Right atrium auricular region (tissue), 2 donors: ENCODE measurements around the gene BEGAIN. TPM values are rescaled to one million over a fixed set of nuclear protein-coding genes. Genes with fewer than 3 reads are reported as not detected.

Experiments used
- DNase-seq: peaks from one replicate; pipeline ENCODE4 v3.0.0-alpha.2; 2019; ENCODE audit warnings: low spot score
- H3K27ac ChIP-seq, 2 donors: fragments of 200-600 bp; sonication (generic); 1 replicate in 1 of 2; 2 replicates in 1 of 2; pipeline ENCODE4 v1.5.1; 2016 to 2019
- H3K27me3 ChIP-seq, 2 donors: fragments of 200-600 bp; sonication (generic); one replicate each; pipeline versions ENCODE4 v1.5.1 to v1.6.0; 2017 to 2019
- H3K36me3 ChIP-seq: fragments of 200-600 bp; sonication (generic); one replicate; pipeline ENCODE4 v1.5.1; 2016
- H3K4me1 ChIP-seq, 2 donors: fragments of 200-600 bp; sonication (generic); one replicate each; pipeline versions ENCODE4 v1.5.1 to v1.6.0; 2017 to 2019
- H3K4me3 ChIP-seq, 2 donors: fragments of 200-600 bp; sonication (generic); 1 replicate in 1 of 2; 2 replicates in 1 of 2; pipeline ENCODE4 v1.5.1; 2017 to 2019; ENCODE audit warnings: mild to moderate bottlenecking in 1 of 2, moderate library complexity in 1 of 2
- H3K9me3 ChIP-seq, 2 donors: fragments of 200-600 bp; sonication (generic); one replicate each; pipeline ENCODE4 v1.5.1; 2019
- total RNA-seq, 2 donors: library from RNA; depleted of rRNA; stranded (reverse); fragments of >200 nt; gene quantifications; one replicate each; pipeline ENCODE4 v1.1.0, GENCODE V29; 2016
- TF ChIP-seq, protein P1 (sequence below), 2 donors: fragments of 200-600 bp; sonication (generic); IDR thresholded peaks; one replicate each; pipeline ENCODE4 v1.5.1; 2019; ENCODE audit warnings: antibody characterized with exemption in 2 of 2

BEGAIN gene
- total RNA-seq, 2 donors from 2014 or later = 0.93 to 5.7 TPM

GRCh38 chr14:100576091-100577085, 10.8 kb downstream of the BEGAIN start:
- no peak overlapping the region for H3K27ac ChIP-seq
- no peak for DNase-seq
- H3K4me3 ChIP-seq = no peak overlapping the region
- H3K36me3 ChIP-seq = no peaks in the 10 kb centered on the region
- H3K27me3 ChIP-seq = peaks cover 0 to 7% of the 10 kb centered on the region in 2 donors
- no peaks in the 10 kb centered on the region for H3K4me1 ChIP-seq
- TF ChIP-seq, protein P1, sequence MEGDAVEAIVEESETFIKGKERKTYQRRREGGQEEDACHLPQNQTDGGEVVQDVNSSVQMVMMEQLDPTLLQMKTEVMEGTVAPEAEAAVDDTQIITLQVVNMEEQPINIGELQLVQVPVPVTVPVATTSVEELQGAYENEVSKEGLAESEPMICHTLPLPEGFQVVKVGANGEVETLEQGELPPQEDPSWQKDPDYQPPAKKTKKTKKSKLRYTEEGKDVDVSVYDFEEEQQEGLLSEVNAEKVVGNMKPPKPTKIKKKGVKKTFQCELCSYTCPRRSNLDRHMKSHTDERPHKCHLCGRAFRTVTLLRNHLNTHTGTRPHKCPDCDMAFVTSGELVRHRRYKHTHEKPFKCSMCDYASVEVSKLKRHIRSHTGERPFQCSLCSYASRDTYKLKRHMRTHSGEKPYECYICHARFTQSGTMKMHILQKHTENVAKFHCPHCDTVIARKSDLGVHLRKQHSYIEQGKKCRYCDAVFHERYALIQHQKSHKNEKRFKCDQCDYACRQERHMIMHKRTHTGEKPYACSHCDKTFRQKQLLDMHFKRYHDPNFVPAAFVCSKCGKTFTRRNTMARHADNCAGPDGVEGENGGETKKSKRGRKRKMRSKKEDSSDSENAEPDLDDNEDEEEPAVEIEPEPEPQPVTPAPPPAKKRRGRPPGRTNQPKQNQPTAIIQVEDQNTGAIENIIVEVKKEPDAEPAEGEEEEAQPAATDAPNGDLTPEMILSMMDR (IDR thresholded peaks at IDR 0.05) = no peak
- no peaks in the 10 kb centered on the region for H3K9me3 ChIP-seq

GRCh38 chr14:100575266-100575995, 11.8 kb downstream of the BEGAIN start:
- Histone ChIP-seq H3K9me3 (no peaks in the 10 kb centered on the region), H3K36me3 (no peaks in the 10 kb centered on the region), H3K27me3 (peaks cover 0 to 7% of the 10 kb centered on the region in 2 donors), H3K27ac (no peak overlapping the region), H3K4me3 (no peak overlapping the region), H3K4me1 (no peaks in the 10 kb centered on the region)
- DNase-seq = no peak
- TF ChIP-seq, protein P1 (IDR thresholded peaks at IDR 0.05) = no peak

- DNase-seq = no peak
Observed at GRCh38 chr14:100574642-100575031, 12.6 kb downstream of the BEGAIN start.

DNA sequence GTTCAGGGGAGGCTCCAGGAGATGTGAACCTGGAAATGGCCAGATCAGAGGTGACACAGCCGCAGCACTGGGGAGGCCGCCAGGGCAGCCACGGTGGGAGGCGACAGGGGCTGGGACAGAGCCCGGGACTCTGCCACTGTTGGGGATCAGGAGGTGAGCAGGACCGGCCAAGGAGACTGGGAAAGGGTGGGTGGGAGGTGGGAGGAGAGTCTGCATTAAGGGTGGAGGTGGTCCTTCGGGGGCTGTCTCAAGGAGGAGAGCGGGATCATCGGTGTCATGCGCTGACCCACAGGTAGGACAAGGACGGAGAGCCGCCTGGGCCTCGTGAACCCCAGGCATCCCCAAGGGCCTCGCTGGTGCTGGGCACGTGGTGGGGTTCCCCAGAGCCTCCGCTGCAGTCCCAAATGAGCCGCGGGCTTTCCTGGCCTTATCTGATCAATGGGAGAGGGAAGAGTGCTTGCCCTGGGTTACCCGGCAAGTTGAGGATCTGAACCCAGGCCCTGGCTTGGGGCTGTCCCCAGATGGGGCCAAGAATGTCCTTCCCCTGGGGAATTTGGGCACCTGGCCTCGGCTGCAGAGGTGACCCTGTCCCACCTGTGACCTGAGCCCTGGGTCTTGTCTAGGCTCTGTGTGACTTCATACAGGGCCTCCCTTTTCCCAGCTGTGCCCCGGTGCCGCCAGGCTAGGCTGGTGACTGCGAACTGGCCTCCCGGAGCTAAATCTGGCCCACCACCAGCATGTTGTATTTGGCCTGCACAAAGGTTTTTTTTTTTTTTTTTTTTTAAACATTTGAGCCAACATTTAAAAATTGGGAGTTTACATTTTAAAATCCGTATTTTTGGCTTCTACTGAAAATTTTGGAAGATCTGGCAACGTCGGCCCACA, 13.2 kb downstream of the BEGAIN start:
- H3K36me3 ChIP-seq = no peaks in the 10 kb centered on the region
- no peaks in the 10 kb centered on the region for H3K9me3 ChIP-seq
- no peak overlapping the region for H3K4me3 ChIP-seq
- H3K27me3 ChIP-seq = peaks cover 0 to 7% of the 10 kb centered on the region in 2 donors
- H3K27ac ChIP-seq = no peak overlapping the region
- TF ChIP-seq, protein P1 (IDR thresholded peaks at IDR 0.05) = no peak
- DNase-seq = no peak
- peaks cover 0 to 5% of the 10 kb centered on the region in 2 donors for H3K4me1 ChIP-seq

More at GRCh38 chr14:100574642-100575031, 12.6 kb downstream of the BEGAIN start:
- Histone ChIP-seq H3K36me3 (no peaks in the 10 kb centered on the region), H3K4me3 (no peak overlapping the region), H3K4me1 (no peaks in the 10 kb centered on the region), H3K27me3 (peaks cover 0 to 7% of the 10 kb centered on the region in 2 donors), H3K9me3 (no peaks in the 10 kb centered on the region), H3K27ac (no peak overlapping the region)
- TF ChIP-seq, protein P1 (IDR thresholded peaks at IDR 0.05) = no peak
